Measurements from ENCODE around the gene SPOCK1. TPM values are rescaled to one million over a fixed set of nuclear protein-coding genes. Genes with fewer than 3 reads are reported as not detected.

The SPOCK1 gene
- total RNA-seq, 1 experiment from 2014 or later, result 10.9 TPM

DNA sequence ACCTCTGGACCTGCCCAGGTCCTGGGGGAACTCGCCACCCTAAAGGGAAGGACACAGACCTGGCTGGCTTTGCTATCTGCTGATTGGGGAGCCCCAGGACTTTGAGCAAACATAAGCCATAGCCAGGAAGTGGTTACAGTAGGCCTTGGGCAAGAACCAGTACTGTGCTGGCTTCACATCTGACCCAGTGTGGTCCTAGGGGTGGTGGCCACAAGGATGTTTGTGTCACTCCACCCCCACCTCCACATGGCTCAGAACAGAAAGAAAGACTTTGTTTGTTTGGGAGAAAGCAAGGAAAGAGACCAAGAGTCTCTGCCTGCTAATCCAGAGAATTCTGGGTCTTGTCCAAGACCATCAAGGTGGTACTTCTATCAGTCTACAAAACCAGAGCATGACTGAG, 334.2 kb downstream of the SPOCK1 start:
- no peak overlapping the region for H2BK15ac ChIP-seq (ENCODE audit: low read depth, low read length)
- H4K8ac ChIP-seq (replicated peaks; ENCODE audit: insufficient read length, low read depth, low read length), result no peak overlapping the region
- TF ChIP-seq CTCF (conservative IDR thresholded peaks at IDR 0.05), result no peak
- no CpG with 5 or more reads among the region's 1 CpG for WGBS (ENCODE audit: extremely low coverage, insufficient read length, low lambda C conversion rate)
- Mint-ChIP-seq H3K4me3 (no peak overlapping the region), H3K36me3 (ENCODE audit: insufficient read depth in 1 of 3, low read depth in 3 of 3) (no peaks in the 10 kb centered on the region), H3K27ac (no peak overlapping the region), H3K4me1 (no peaks in the 10 kb centered on the region), H3K9me3 (no peaks in the 10 kb centered on the region), H3K27me3 (ENCODE audit: low read depth) (no peaks in the 10 kb centered on the region)
- no peaks in the 10 kb centered on the region for H3K23me2 ChIP-seq (ENCODE audit: insufficient read length, low read depth, low read length, poor library complexity, severe bottlenecking)
- H3K27ac ChIP-seq (ENCODE audit: insufficient read length, low read depth, low read length), result no peak overlapping the region
- H4K20me1 ChIP-seq (ENCODE audit: control insufficient read depth, insufficient read depth, insufficient read length), result no peaks in the 10 kb centered on the region
- no peak overlapping the region for H4K5ac ChIP-seq (ENCODE audit: insufficient read length, low read depth, low read length)
- no peak overlapping the region for H2AFZ ChIP-seq (ENCODE audit: low read length)
- H2BK20ac ChIP-seq (ENCODE audit: low read depth, low read length, poor library complexity, severe bottlenecking), result no peak overlapping the region
- H4K91ac ChIP-seq (ENCODE audit: insufficient read length, low read depth, low read length), result no peak overlapping the region
- H3K9ac ChIP-seq (ENCODE audit: extremely low read depth, insufficient read length, low read length), result no peak overlapping the region
- H2BK120ac ChIP-seq (ENCODE audit: low read depth, low read length, poor library complexity, severe bottlenecking), result no peak overlapping the region
- no peaks in the 10 kb centered on the region for H3K79me2 ChIP-seq (ENCODE audit: insufficient read depth, low read length)
- no peaks in the 10 kb centered on the region for H3K4me1 ChIP-seq (ENCODE audit: insufficient read depth, low read length)
- H3K18ac ChIP-seq (ENCODE audit: insufficient read length, low read depth, low read length), result no peak overlapping the region
- no peak overlapping the region for H3K23ac ChIP-seq (ENCODE audit: insufficient read length, low read depth, low read length)
- no peaks in the 10 kb centered on the region for H3K9me3 ChIP-seq (ENCODE audit: control insufficient read depth, low read depth, low read length)
- no peak overlapping the region for H3K4ac ChIP-seq (ENCODE audit: low read depth, low read length)
- H3K79me1 ChIP-seq (ENCODE audit: insufficient read depth, low read depth, low read length, poor library complexity, severe bottlenecking), result no peaks in the 10 kb centered on the region
- H2BK5ac ChIP-seq (ENCODE audit: insufficient read length, low read length), result no peak overlapping the region
- H3K27me3 ChIP-seq (ENCODE audit: insufficient read depth, low read length), result no peaks in the 10 kb centered on the region
- H3K4me2 ChIP-seq (ENCODE audit: insufficient read depth, insufficient read length, low read length), result no peak overlapping the region
- no peak overlapping the region for H2AK5ac ChIP-seq (ENCODE audit: insufficient read length, low read length)
- no peak for DNase-seq
- no peak overlapping the region for H3T11ph ChIP-seq (ENCODE audit: low read length)
- no peak overlapping the region for H2BK12ac ChIP-seq (ENCODE audit: insufficient read length, low read depth, low read length)
- no peak overlapping the region for H3K56ac ChIP-seq (ENCODE audit: insufficient read length, low read depth, low read length)
- no peak overlapping the region for H3K14ac ChIP-seq (ENCODE audit: insufficient read depth, low read length)

All from H9 (cell line).